Esophagus (tissue), 2 donors: ENCODE measurements around the gene PEX5. TPM values are rescaled to one million over a fixed set of nuclear protein-coding genes. Genes with fewer than 3 reads are reported as not detected.

Source experiments
- H3K27ac ChIP-seq, 2 donors: one replicate each; pipeline ENCODE4 v1.5.1; 2013; ENCODE audit warnings: low read depth in 2 of 2, mild to moderate bottlenecking in 2 of 2, inconsistent platforms in 1 of 2, low read length in 1 of 2, moderate library complexity in 1 of 2
- H3K27me3 ChIP-seq, 2 donors: one replicate each; pipeline ENCODE4 v1.6.1; 2013; ENCODE audit warnings: low read length in 2 of 2, control low read depth in 1 of 2, mild to moderate bottlenecking in 1 of 2; ENCODE audit not compliant: insufficient read depth in 2 of 2, control insufficient read depth in 1 of 2
- H3K36me3 ChIP-seq, 2 donors: one replicate each; pipeline ENCODE4 v1.6.1; 2013; ENCODE audit warnings: low read length in 1 of 2; ENCODE audit not compliant: control insufficient read depth in 2 of 2, insufficient read depth in 2 of 2
- H3K4me1 ChIP-seq, 2 donors: one replicate each; pipeline ENCODE4 v1.6.1; 2013; ENCODE audit warnings: low read length in 1 of 2; ENCODE audit not compliant: control insufficient read depth in 2 of 2, insufficient read depth in 2 of 2
- H3K4me3 ChIP-seq, 2 donors: one replicate each; pipeline ENCODE4 v1.5.1; 2013; ENCODE audit warnings: low read length in 2 of 2, mild to moderate bottlenecking in 2 of 2, low read depth in 1 of 2, moderate library complexity in 1 of 2
- H3K9me3 ChIP-seq, 2 donors: one replicate each; pipeline ENCODE4 v1.6.1; 2013; ENCODE audit warnings: mild to moderate bottlenecking in 2 of 2, low read depth in 1 of 2, low read length in 1 of 2, moderate library complexity in 1 of 2; ENCODE audit not compliant: control insufficient read depth in 2 of 2, insufficient read depth in 1 of 2
- WGBS, 2 donors: extraction: QIAGEN DNeasy Blood & Tissue Kit; methylation state at CpG; one replicate each; pipeline ENCODE4 v1.1.7; 2013; 5-methylcytosine and 5-hydroxymethylcytosine counted together
- polyA plus RNA-seq, 2 donors: library from polyadenylated mRNA; stranded (reverse); fragments of 200-250 nt; gene quantifications; one replicate each; pipeline ENCODE4 v1.2.3, GENCODE V29; 2013
- donor health status: healthy with polysubstance abuse.
- donor health status: Bipolar disorder and iron deficiency.

The PEX5 gene
- polyA plus RNA-seq, 2 donors, result 8.1 to 14.5 TPM

DNA sequence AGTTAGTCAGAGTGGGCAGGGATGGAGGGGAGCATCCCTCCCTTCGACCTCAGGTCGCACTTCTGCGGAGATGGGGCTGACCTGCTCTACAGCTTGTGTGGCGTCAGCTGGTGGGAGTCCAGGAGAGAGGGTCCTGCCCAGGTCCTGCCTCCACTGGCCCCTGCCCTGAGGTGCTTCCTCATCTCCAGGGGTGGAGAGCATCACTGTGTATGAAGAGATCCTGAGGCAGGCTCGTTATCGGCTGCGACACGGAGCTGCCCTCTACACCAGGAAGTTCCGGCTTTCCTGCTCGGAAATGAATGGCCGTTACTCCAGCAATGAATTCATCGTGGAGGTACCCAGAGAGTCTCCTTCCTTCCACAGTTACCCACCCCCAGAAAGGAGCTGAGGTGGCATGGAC is 39.1 kb upstream of the PEX5 start:
- no peaks in the 10 kb centered on the region for H3K9me3 ChIP-seq
- no peak overlapping the region for H3K4me3 ChIP-seq
- WGBS, 2 donors, result 90% methylated on average over 12 of the region's 12 CpGs
- H3K36me3 ChIP-seq, result peaks cover 13 to 18% of the 10 kb centered on the region in 2 donors
- no peaks in the 10 kb centered on the region for H3K27me3 ChIP-seq
- peaks cover 0 to 1% of the 10 kb centered on the region in 2 donors for H3K4me1 ChIP-seq
- no peak overlapping the region for H3K27ac ChIP-seq

DNA sequence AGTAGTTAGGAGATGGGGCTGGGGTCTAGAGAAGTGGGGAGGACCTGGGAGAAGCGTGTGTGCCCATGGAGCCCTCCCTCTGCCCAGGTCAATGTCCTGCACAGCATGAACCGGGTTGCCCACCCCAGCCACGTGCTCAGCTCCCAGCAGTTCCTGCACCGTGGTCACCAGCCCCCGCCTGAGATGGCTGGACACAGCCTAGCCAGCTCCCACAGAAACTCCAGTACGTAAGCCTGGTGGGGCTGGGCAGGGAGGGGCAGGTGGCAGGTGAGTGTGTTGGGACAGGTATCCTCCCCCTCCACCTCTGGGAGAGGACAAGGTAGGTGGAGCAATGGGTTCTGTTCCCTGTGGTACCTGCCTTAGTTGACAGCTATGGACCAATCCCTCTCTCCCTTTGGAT is 38.6 kb upstream of the PEX5 start:
- no peaks in the 10 kb centered on the region for H3K9me3 ChIP-seq
- peaks cover 1 to 6% of the 10 kb centered on the region in 2 donors for H3K4me1 ChIP-seq
- no peak overlapping the region for H3K4me3 ChIP-seq
- no peak overlapping the region for H3K27ac ChIP-seq
- H3K36me3 ChIP-seq, result peaks cover 13 to 18% of the 10 kb centered on the region in 2 donors
- WGBS, 2 donors, result 93% methylated on average over 5 to 6 of the region's 6 CpGs
- no peaks in the 10 kb centered on the region for H3K27me3 ChIP-seq

DNA sequence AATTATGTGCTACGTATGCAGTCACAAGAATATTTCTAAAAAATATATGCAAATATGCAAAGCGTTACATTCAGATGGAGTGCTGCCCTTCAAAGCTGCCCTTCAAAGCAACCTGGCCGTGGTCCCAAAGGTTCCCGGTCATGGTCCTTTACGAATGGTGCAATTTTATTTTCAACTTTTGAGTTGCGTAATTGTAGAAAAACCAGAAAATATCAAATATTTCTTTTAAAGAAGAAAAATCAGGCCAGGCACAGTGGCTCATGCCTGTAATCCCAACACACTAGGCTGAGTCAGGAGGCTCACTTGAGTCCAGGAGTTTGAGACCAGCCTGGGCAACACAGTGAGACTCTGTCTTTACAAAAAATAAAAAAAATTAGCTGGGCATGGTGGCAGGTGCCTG is 38.0 kb upstream of the PEX5 start:
- Histone ChIP-seq H3K9me3 (no peaks in the 10 kb centered on the region), H3K36me3 (peaks cover 13 to 20% of the 10 kb centered on the region in 2 donors), H3K4me1 (peaks cover 6 to 13% of the 10 kb centered on the region in 2 donors), H3K27me3 (no peaks in the 10 kb centered on the region), H3K4me3 (no peak overlapping the region), H3K27ac (no peak overlapping the region)
- 93 to 94% methylated on average over 6 of the region's 6 CpGs for WGBS, 2 donors

DNA sequence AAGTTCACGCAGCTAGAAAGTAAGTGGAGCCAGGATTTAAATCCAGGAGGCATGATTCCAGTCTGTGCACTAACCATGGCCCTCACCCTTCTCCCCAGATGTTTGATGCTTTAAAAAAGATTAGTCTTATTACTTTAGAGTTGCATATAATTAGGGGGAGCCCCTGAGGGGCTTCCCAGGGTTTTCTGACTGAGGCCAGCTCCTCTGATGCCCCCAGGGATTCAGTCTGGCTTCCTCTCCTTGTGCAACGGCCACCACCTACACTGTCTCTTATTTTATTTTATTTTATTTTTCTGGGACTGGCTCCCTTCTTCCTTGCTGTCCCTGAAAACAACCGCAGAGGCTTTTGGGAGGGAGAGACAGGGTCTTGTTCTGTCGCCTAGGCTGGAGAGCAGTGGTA is 36.7 kb upstream of the PEX5 start:
- peaks cover 6 to 20% of the 10 kb centered on the region in 2 donors for H3K4me1 ChIP-seq
- WGBS, 2 donors, result 82 to 86% methylated on average over 4 of the region's 4 CpGs
- no peak overlapping the region for H3K4me3 ChIP-seq
- H3K27ac ChIP-seq, result no peak overlapping the region
- no peaks in the 10 kb centered on the region for H3K9me3 ChIP-seq
- peaks cover 13 to 20% of the 10 kb centered on the region in 2 donors for H3K36me3 ChIP-seq
- H3K27me3 ChIP-seq, result no peaks in the 10 kb centered on the region

DNA sequence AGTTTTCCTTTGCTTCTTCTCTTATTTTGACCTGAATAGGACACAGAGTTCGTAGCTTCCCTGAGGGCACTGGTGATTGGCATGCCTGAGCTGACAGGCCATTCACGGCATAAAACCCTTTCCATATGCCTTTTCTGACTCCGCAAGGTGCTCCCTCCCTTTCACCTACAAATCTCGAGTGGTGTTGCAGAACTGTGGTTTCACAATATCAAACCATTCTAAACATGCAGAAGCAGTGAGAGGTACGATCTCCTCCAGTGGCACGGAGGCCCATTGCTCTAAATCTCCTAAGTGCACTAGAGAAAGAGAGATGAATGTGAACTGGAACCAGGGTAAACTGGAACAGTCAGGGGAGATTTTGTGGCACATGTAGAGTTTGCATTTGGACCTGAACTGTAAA is 35.4 kb upstream of the PEX5 start:
- Histone ChIP-seq H3K4me3 (no peak overlapping the region), H3K36me3 (peaks cover 12 to 19% of the 10 kb centered on the region in 2 donors)
- WGBS, 2 donors, result 61 to 82% methylated on average over 6 of the region's 6 CpGs

DNA sequence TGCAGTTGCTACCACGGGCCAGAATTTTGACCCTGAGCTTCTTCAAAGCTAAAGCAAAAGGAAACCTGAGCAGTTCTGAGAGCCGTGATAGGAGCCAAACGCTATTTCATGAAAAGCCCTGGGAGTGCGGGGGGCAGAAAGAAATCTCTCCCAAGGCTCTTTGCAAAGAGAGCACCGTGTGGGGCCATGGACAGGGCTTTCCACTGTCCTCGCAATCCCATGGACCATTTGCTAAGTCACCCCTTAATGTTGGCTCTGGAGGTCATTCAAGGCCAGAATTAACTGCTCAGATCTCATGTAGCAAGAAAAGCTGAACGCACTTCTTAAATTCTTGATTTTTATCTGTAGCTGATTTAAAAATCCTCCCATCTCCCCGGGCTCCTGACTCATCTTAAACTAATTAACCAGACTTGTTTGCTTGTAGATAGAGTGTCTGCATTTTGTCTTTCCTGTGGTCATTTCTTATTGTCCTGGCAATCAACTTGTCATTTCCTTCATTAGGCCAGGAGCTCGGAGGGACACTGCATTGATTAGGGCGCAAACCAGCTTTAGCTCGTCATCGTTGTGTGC is 34.5 kb upstream of the PEX5 start:
- WGBS, 2 donors, result 76 to 84% methylated on average over 12 of the region's 12 CpGs
- Histone ChIP-seq H3K9me3 (no peaks in the 10 kb centered on the region), H3K27ac (peak overlapping the region in 1 of 2 donors; percentile 31), H3K27me3 (no peaks in the 10 kb centered on the region), H3K4me3 (no peak overlapping the region), H3K36me3 (peaks cover 7 to 12% of the 10 kb centered on the region in 2 donors), H3K4me1 (peaks cover 6 to 20% of the 10 kb centered on the region in 2 donors)

More for the DNA sequence above, 35.4 kb upstream of the PEX5 start:
- Histone ChIP-seq H3K27ac (no peak overlapping the region), H3K4me1 (peaks cover 6 to 20% of the 10 kb centered on the region in 2 donors), H3K9me3 (no peaks in the 10 kb centered on the region), H3K27me3 (no peaks in the 10 kb centered on the region)

DNA sequence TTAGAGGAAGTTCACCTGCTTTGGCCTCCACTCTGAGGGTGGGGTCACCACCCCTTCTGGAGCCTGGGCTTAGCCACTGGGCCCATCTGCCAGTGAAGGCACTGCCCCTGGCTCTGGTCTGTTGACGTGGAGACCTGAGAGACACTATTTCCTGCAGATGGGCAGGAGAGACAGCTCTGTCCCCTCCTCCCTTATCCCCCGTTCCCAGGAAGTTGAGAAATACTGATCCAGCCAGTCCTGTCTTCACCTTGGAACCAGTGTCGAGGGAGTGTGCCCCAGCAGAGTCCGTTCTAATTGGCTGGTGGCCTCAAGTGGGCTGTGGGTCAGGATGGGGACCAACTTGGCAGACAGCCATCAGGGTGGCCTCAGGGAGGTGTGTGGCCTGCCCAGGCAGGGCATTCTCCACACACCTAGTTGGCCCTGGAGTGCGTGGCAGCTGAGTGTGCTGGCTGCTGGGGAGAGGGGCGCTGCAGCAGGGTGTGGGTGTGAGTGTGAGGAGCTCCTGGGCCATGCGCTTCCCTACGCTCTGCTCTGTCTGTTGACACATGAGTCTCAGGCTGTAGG is 33.9 kb upstream of the PEX5 start:
- Histone ChIP-seq H3K4me3 (no peak overlapping the region), H3K4me1 (peaks cover 6 to 20% of the 10 kb centered on the region in 2 donors), H3K9me3 (no peaks in the 10 kb centered on the region), H3K36me3 (peaks cover 4 to 7% of the 10 kb centered on the region in 2 donors), H3K27ac (peak overlapping the region in 1 of 2 donors; percentile 36), H3K27me3 (no peaks in the 10 kb centered on the region)
- 53 to 62% methylated on average over 8 of the region's 8 CpGs for WGBS, 2 donors

DNA sequence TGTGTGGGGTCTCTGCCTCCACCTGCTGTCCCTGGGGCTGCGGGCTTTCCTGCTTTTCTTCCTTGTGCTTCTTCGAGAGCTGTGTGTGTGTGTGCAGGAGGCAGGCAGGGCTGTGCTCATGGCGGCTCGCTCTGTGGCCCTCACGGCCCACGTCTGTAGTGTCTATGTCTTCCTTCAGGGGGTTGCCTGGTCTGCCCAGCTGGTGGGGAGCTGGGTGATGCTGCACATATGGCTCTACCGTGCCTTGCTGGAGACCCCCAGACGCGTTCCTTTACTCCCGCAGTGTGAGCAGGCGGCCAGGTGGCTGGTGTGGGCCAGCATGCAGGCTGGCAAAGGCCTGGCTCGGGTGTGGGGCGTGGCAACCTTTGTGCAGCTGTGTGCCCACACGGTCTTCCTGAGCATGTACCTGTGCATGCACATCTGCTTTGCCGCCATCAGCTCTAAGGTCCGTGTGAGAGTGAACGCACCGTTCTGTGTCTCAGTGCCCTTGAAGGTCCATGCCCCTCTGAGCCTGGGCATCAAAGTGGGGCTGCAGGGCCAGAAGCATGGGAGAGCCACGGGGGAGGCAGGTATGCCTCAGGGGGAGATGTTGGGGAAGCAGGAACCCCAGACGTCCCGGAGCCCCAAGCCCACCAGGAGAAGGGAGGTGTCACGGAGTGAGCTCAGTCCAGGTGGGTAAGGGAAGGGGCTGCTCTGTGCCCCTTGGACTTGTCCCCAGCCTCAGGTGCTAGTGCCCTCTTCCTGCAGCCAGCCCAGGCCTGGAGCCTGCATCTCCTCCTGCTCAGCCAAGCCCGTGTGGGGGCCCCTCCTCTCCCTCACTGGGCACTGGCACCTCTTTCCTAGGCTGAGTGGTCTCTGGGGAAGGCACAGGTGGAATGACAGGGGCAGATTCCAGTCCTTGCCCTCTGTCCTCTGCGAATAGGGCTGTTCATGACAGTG is 33.0 kb upstream of the PEX5 start:
- H3K36me3 ChIP-seq, result peaks cover 2 to 3% of the 10 kb centered on the region in 2 donors
- H3K27ac ChIP-seq, result no peak overlapping the region
- 74 to 77% methylated on average over 24 of the region's 24 CpGs for WGBS, 2 donors
- no peaks in the 10 kb centered on the region for H3K9me3 ChIP-seq
- no peak overlapping the region for H3K4me3 ChIP-seq
- H3K27me3 ChIP-seq, result no peaks in the 10 kb centered on the region
- H3K4me1 ChIP-seq, result peaks cover 6 to 20% of the 10 kb centered on the region in 2 donors

DNA sequence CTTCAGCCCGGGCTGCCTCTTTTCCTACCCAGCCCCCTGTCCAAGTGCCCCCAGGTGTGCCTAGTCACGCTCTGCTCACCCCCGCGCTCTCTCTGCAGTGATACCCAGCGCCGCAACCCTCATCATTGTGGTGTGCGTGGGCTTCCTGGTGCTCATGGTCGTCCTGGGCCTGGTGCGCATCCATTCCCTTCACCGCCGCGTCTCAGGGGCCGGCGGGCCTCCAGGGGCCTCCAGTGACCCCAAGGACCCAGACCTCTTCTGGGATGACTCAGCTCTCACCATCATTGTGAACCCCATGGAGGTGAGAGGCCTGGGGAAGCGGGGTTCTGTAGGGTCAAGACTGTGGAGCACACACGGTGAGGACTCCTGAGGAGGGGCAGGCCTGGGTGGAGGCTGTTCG is 32.1 kb upstream of the PEX5 start:
- Histone ChIP-seq H3K9me3 (no peaks in the 10 kb centered on the region), H3K36me3 (peaks cover 2 to 3% of the 10 kb centered on the region in 2 donors), H3K4me1 (peaks cover 6 to 20% of the 10 kb centered on the region in 2 donors), H3K27me3 (no peaks in the 10 kb centered on the region), H3K4me3 (no peak overlapping the region), H3K27ac (no peak overlapping the region)
- WGBS, 2 donors, result 91 to 94% methylated on average over 17 of the region's 17 CpGs
